ENCODE results near the gene EGFL8. TPM values are rescaled to one million over a fixed set of nuclear protein-coding genes. Genes with fewer than 3 reads are reported as not detected.
A peak's percentile ranks its signal among the peaks of the same experiment; 100 is the strongest.

The EGFL8 gene
- total RNA-seq, 1 donor from 2014 or later = 5.1 TPM

GRCh38 chr6:32163559-32164258, 686 bp upstream of the EGFL8 start:
- DNase-seq (ENCODE audit: low spot score) = no peak
- intact Hi-C loops (cut with DNase I) = no loop called here

GRCh38 chr6:32166411-32167061, 2.1 kb downstream of the EGFL8 start:
- DNase-seq (ENCODE audit: low spot score) = no peak
- intact Hi-C loops (cut with DNase I) = no loop called here

- DNase-seq (ENCODE audit: low spot score) = no peak
- intact Hi-C loops (cut with DNase I) = no loop called here
These were observed 2.9 kb downstream of the EGFL8 start for GRCh38 chr6:32167154-32167760.

- DNase-seq (ENCODE audit: low spot score) = no peak
- intact Hi-C loops (cut with DNase I) = no loop called here
These were observed 3.4 kb downstream of the EGFL8 start for GRCh38 chr6:32167761-32168262.

GRCh38 chr6:32168350-32168749, 4.0 kb downstream of the EGFL8 start:
- no peak for DNase-seq (ENCODE audit: low spot score)
- intact Hi-C loops (cut with DNase I) = no loop called here

GRCh38 chr6:32168807-32169591, 4.6 kb downstream of the EGFL8 start:
- DNase-seq (ENCODE audit: low spot score) = no peak
- intact Hi-C loops (cut with DNase I) = no loop called here

- intact Hi-C loops (cut with DNase I) = no loop called here
- DNase-seq (ENCODE audit: low spot score) = no peak
These were observed 5.9 kb downstream of the EGFL8 start for GRCh38 chr6:32170294-32170693.

- intact Hi-C loops (cut with DNase I) = no loop called here
- DNase-seq (ENCODE audit: low spot score) = no peak
These were observed 6.8 kb downstream of the EGFL8 start for GRCh38 chr6:32171234-32171633.

GRCh38 chr6:32173051-32173727, 8.8 kb downstream of the EGFL8 start:
- intact Hi-C loops (cut with DNase I) = no loop called here
- no peak for DNase-seq (ENCODE audit: low spot score)

- DNase-seq (ENCODE audit: low spot score) = no peak
- intact Hi-C loops (cut with DNase I) = no loop called here
These were observed 10.0 kb downstream of the EGFL8 start for GRCh38 chr6:32174416-32174815.

GRCh38 chr6:32175322-32175710, 10.9 kb downstream of the EGFL8 start:
- intact Hi-C loops (cut with DNase I) = no loop called here
- DNase-seq (ENCODE audit: low spot score) = no peak

- DNase-seq (ENCODE audit: low spot score) = peak; percentile 99
- intact Hi-C loops (cut with DNase I) = loop anchor here (2.0 kb wide), 2 partner anchors 19 to 21 kb away; partner anchors contain the start of gene PPT2
These were observed 11.5 kb downstream of the EGFL8 start, which contains the start of gene AGPAT1 for GRCh38 chr6:32175711-32176475. AGPAT1 (minus strand) TSS chr6:32176084; CDS start chr6:32171496, 4,588 bp downstream.

GRCh38 chr6:32176476-32177182, 12.2 kb downstream of the EGFL8 start:
- no peak for DNase-seq (ENCODE audit: low spot score)
- intact Hi-C loops (cut with DNase I) = loop anchor here (2.0 kb wide), 2 partner anchors 18 to 22 kb away; partner anchors contain the start of gene PPT2

GRCh38 chr6:32177183-32177787, 12.9 kb downstream of the EGFL8 start:
- intact Hi-C loops (cut with DNase I) = loop anchor here (2.0 kb wide), 2 partner anchors 18 to 22 kb away; partner anchors contain the start of gene PPT2
- no peak for DNase-seq (ENCODE audit: low spot score)

- intact Hi-C loops (cut with DNase I) = loop anchor here (2.0 kb wide), 2 partner anchors 17 to 23 kb away; partner anchors contain the start of gene PPT2
- DNase-seq (ENCODE audit: low spot score) = peak; percentile 96
These were observed 13.6 kb downstream of the EGFL8 start, which contains the start of gene RNF5 for GRCh38 chr6:32177788-32178546. RNF5 (plus strand) TSS chr6:32178405; CDS start chr6:32178512, 107 bp downstream.

All from cardiac septum (tissue), 1 donor.